ENCODE data around the gene HHAT. TPM values are rescaled to one million over a fixed set of nuclear protein-coding genes. Genes with fewer than 3 reads are reported as not detected.
A peak's percentile ranks its signal among the peaks of the same experiment; 100 is the strongest.

Gene HHAT
- total RNA-seq, 1 donor from 2014 or later: 6.0 TPM

DNA sequence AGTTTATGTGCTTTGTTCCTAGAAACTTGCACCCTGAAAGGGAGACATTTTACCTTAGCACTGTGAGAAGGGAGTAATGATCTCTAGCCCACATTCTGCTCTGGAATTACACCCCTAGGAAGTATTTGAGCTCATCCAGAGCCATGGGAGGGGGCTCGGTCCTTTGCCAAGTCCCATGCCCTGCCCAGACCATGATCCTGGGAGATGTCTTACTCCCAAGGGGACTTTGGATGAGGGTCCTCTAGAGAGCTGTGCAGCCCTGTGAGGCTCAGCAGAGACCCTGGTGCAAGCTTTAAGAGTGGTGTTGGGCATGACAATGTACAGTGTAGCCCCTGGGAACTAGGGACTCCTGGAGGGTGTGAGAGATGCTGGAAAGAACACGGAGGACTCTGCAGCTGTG lies 241.4 kb downstream of the HHAT start:
- peak; percentile 56 for DNase-seq (ENCODE audit: extremely low spot score, unreplicated experiment)
- no peaks in the 10 kb centered on the region for H3K9me3 Mint-ChIP-seq (ENCODE audit: unreplicated experiment)
- no peak overlapping the region for H3K27ac Mint-ChIP-seq (ENCODE audit: unreplicated experiment)
- no peak overlapping the region for H3K4me3 Mint-ChIP-seq (ENCODE audit: unreplicated experiment)
- peaks cover 12% of the 10 kb centered on the region for H3K4me1 Mint-ChIP-seq (ENCODE audit: unreplicated experiment)
- H3K36me3 Mint-ChIP-seq (ENCODE audit: unreplicated experiment): no peaks in the 10 kb centered on the region
- TF ChIP-seq, protein P1, sequence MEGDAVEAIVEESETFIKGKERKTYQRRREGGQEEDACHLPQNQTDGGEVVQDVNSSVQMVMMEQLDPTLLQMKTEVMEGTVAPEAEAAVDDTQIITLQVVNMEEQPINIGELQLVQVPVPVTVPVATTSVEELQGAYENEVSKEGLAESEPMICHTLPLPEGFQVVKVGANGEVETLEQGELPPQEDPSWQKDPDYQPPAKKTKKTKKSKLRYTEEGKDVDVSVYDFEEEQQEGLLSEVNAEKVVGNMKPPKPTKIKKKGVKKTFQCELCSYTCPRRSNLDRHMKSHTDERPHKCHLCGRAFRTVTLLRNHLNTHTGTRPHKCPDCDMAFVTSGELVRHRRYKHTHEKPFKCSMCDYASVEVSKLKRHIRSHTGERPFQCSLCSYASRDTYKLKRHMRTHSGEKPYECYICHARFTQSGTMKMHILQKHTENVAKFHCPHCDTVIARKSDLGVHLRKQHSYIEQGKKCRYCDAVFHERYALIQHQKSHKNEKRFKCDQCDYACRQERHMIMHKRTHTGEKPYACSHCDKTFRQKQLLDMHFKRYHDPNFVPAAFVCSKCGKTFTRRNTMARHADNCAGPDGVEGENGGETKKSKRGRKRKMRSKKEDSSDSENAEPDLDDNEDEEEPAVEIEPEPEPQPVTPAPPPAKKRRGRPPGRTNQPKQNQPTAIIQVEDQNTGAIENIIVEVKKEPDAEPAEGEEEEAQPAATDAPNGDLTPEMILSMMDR (IDR thresholded peaks at IDR 0.05): no peak
- no peaks in the 10 kb centered on the region for H3K27me3 Mint-ChIP-seq (ENCODE audit: unreplicated experiment)

DNA sequence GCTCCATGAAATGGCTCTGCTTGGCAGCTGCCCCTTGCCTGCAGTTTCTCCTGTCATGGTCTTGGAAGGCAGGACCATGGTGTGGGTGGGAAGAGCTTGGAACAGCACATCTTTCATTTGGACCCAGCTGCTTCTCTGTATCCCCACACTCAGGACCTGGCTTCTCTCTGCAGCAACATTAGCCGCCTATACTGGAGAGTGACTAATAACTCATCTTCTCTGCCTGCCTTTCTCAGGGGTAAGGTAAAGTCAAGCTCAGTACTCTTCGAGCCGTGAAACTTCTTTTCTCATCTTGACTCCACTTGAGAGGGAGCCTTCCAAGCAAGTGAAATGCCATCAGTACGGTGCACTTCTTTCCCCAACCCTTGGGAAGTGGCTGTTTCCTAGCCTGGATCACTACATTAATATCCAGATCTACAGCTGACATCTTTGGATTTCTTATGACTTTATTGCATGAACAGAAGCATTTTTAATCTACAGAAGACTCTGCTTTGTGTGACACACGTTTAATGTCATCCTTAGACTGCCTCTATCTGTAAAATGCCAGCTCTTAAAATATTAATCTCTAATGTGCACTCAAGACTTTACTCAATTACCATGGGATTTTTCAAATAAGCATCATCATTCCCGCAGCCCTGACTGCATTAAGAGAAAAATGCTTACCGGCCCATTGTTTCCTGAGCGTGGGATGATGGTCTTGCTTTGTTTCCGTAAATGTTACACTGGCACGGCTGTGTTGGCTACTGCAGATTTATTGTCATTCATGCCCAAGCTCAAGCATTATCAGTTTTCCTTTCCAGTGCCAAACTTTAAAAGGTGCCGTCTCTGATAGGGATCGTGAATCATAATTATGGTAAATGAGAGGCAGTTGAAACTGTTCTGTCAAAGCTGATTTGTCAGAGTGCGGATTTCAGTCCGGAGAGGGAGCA lies 242.9 kb downstream of the HHAT start:
- TF ChIP-seq, protein P1 (IDR thresholded peaks at IDR 0.05): no peak
- H3K9me3 Mint-ChIP-seq (ENCODE audit: unreplicated experiment): no peaks in the 10 kb centered on the region
- no peaks in the 10 kb centered on the region for H3K36me3 Mint-ChIP-seq (ENCODE audit: unreplicated experiment)
- DNase-seq (ENCODE audit: extremely low spot score, unreplicated experiment): no peak
- H3K4me3 Mint-ChIP-seq (ENCODE audit: unreplicated experiment): no peak overlapping the region
- H3K27ac Mint-ChIP-seq (ENCODE audit: unreplicated experiment): no peak overlapping the region
- no peaks in the 10 kb centered on the region for H3K27me3 Mint-ChIP-seq (ENCODE audit: unreplicated experiment)
- peaks cover 2% of the 10 kb centered on the region for H3K4me1 Mint-ChIP-seq (ENCODE audit: unreplicated experiment)

DNA sequence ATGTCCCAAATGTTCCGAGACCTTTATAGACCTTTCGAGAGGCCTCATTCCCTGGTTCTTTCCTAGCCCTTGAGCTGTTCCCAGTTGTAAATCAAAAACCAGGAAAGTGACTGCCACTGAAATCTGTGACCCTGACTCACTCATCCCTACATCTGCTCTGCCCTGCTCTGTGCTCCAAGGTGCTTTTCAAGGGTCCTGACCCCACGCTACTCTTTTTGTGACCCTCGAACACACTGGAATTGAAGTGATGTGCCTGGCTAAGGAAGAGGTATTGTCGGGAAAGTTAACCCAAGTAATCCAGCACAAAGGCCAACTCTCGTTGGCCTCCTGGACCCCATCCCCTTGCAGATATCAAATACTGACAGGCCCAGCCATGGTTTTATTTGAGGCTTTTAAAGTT lies 244.4 kb downstream of the HHAT start:
- TF ChIP-seq, protein P1 (IDR thresholded peaks at IDR 0.05): no peak
- no peak for DNase-seq (ENCODE audit: extremely low spot score, unreplicated experiment)
- Mint-ChIP-seq H3K4me3 (ENCODE audit: unreplicated experiment) (no peak overlapping the region), H3K4me1 (ENCODE audit: unreplicated experiment) (peaks cover 2% of the 10 kb centered on the region), H3K27me3 (ENCODE audit: unreplicated experiment) (no peaks in the 10 kb centered on the region), H3K9me3 (ENCODE audit: unreplicated experiment) (peaks cover 6% of the 10 kb centered on the region), H3K27ac (ENCODE audit: unreplicated experiment) (no peak overlapping the region), H3K36me3 (ENCODE audit: unreplicated experiment) (peaks cover 7% of the 10 kb centered on the region)

GRCh38 chr1:210582205-210582970 lies 253.7 kb downstream of the HHAT start:
- TF ChIP-seq, protein P1 (IDR thresholded peaks at IDR 0.05): no peak
- no peaks in the 10 kb centered on the region for H3K27me3 Mint-ChIP-seq (ENCODE audit: unreplicated experiment)
- H3K4me3 Mint-ChIP-seq (ENCODE audit: unreplicated experiment): no peak overlapping the region
- peaks cover under 1% of the 10 kb centered on the region for H3K9me3 Mint-ChIP-seq (ENCODE audit: unreplicated experiment)
- H3K4me1 Mint-ChIP-seq (ENCODE audit: unreplicated experiment): peaks cover 17% of the 10 kb centered on the region
- no peak overlapping the region for H3K27ac Mint-ChIP-seq (ENCODE audit: unreplicated experiment)
- DNase-seq (ENCODE audit: extremely low spot score, unreplicated experiment): no peak
- no peaks in the 10 kb centered on the region for H3K36me3 Mint-ChIP-seq (ENCODE audit: unreplicated experiment)

Measured in osteocyte (in vitro differentiated cells).